Stimulated activated CD8-positive, alpha-beta memory T cell treated with anti-CD3 and anti-CD28 coated beads, Interleukin-4, amount 100 ng/mL, for 48 hours (primary cell): ENCODE measurements around the gene PPP1R17.
A peak's percentile ranks its signal among the peaks of the same experiment; 100 is the strongest.

Source experiments
- DNase-seq: peaks from one replicate; pipeline ENCODE4 v3.0.0-alpha.2; 2020

PPP1R17 gene

GRCh38 chr7:31702354-31702753 is 15.3 kb downstream of the PPP1R17 start:
- no peak for DNase-seq

GRCh38 chr7:31705377-31705776 is 18.4 kb downstream of the PPP1R17 start:
- no peak for DNase-seq

DNA sequence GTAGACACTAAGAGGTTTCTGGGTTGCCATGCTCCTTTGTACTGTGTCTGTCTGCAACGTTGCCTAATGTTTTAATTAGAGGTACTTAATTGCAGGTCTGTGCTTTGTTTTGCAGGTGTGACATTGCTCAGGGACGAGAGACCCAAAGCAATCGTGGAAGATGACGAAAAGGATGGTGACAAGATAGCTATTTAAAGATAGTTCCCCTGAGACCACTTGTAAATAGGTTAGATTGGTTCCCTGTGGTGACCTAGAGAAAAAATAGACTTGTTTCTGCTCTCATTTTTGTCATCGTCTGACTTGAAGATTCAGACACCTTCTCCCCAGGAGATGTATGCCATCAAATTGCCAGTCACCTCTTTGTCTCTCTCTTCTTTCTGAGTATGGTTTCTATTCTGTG is 20.1 kb downstream of the PPP1R17 start:
- DNase-seq, result no peak

DNA sequence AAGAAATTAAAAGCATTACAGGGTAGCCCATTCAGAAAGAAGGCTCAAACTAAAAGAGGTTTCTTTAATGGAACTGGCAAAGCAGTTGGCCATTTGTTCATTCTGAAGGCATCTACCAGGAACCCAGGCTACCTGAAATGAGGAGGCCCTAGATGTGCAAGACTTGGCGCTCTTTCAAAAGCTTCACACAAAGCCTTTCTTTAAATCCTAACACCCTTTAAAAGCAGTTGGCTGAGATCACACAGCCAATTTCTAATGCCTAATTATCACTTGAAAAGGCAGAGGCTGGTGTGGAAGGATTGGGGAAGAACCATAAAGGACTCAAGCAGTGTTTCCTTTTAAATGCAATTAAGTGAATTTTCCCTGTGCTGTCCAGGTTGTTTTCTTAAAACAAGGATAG is 23.2 kb downstream of the PPP1R17 start:
- DNase-seq, result no peak

DNA sequence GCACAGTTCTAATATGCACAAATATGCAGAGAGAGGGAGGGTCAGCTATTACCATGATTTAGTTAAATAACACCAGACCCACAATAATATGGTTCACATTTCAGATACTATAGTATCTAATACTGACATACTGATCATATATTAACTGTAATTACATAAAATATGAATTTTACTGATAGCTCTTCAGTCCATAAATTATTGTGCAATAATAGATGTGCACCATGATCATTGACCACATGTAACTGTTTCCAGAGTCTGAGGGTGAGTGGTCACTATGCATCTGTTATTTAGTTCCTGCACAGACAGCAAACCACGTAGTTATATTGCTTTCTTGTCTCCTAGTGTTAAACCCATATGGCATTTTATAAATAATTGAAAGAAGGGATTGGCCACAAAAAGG is 29.3 kb downstream of the PPP1R17 start:
- DNase-seq, result no peak

DNA sequence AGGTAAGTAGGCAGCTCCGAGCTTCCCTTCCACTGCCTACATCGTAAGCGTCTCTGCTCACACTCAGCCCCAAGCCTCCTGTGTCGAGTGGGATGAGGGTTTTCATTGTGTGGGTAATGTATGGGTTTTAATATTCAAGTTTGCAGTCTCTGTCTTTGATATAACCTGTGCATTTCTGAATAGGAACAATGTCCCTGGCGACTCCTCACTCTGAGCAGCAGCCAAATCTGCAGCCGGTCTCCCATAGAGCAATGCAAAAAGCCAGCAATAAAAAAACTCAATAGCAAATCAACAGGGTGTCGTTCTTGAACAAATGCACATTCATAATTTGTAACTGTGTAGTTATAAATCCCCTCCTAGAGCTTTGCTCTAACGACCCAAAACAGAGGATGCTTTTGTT is 33.4 kb downstream of the PPP1R17 start:
- DNase-seq, result no peak

DNA sequence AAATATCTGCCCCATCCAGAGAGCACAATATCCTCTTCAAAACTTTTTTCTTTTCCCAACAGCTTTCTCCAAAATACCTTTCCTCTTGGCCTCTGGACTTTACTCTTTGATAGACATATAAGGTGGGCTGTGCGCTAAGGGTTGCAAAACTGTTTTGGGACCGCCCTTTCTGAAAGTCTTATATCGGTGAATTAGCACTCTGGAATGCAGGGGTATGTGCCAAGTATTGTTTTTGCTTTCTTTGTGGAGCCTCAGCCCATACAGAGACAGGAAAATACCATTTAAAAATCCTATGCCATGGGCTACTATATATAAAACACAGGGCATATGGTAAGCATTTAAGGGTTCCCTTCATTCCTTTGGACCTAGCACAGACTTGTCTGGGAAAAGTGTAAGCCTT is 37.7 kb downstream of the PPP1R17 start:
- DNase-seq, result no peak

DNA sequence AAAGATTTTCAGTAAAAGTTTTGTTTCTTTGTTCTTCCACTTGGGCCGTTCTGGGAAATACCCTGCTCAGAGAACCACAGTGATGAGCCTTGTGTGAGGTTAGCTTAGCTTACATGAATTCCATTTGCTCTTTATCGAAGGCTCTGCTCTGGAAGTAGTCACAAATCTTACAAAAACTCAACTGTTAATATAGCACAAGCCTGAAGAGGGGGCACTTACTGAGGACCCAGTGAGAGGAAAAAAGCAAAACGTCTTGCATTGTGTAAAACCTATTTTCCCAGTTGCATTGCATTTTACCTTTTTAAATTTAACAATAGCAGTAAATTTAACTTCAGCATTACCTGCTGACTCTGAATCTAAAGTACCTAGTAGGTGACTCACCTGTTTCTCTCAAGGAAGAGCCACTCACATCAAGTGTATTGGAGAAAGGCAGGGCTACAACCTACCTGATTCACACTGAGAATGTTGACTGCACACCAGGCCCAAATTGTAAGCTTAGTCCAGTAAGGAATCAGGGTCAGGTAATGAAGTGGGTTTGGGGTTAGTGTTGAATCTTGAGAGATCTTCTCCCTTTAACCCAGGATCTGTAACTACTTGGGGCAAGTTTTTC is 42.3 kb downstream of the PPP1R17 start:
- DNase-seq, result no peak

GRCh38 chr7:31734456-31734855 is 47.4 kb downstream of the PPP1R17 start:
- DNase-seq, result no peak

DNA sequence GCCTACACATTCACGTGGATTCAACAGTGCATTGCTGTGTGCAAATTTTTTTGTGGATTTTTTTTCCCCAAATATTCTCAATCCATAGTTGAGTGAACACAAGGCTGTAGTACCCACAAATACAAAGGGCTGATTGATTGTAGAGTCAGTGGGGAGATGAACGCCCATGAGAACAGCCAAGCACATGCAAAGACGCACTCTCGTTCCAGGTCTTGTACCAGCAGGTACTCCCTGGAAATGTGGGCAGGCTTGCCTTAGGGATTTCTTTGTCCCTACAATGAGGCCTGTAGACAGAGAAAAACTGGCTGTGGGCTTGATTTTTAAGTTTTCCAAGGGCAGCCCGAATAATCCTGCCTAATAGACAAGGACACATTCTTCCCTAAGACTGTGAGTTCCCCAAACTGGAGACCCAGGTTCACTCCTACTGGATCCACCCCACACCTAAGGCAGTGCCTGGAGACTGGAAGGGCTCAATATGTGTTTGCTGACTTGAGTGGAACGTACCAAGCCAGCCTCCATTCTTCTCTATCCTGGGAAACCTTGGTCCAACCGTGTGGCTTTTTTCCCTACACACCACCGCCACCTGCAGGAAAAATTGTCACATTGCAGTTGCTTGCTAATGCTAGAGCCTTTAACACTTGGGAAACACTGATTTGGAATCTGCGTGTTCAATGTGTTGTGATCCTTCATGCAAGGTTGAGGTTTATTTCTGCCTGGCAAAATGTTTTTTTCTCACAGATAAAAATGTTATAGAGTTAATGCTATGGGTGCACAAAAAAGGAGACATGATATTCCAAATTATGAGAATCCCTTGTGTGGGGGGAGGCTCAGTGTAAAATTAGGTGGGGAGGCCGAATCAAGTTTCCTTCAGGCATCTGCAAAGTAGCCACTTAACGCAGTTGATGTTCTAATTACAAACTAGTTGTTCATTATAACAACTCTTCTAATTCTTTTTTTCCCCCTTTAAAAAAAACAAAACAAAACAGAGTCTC is 49.3 kb downstream of the PPP1R17 start:
- peak; percentile 39 for DNase-seq

- no peak for DNase-seq
Measured at GRCh38 chr7:31741852-31742251, 54.8 kb downstream of the PPP1R17 start.

DNA sequence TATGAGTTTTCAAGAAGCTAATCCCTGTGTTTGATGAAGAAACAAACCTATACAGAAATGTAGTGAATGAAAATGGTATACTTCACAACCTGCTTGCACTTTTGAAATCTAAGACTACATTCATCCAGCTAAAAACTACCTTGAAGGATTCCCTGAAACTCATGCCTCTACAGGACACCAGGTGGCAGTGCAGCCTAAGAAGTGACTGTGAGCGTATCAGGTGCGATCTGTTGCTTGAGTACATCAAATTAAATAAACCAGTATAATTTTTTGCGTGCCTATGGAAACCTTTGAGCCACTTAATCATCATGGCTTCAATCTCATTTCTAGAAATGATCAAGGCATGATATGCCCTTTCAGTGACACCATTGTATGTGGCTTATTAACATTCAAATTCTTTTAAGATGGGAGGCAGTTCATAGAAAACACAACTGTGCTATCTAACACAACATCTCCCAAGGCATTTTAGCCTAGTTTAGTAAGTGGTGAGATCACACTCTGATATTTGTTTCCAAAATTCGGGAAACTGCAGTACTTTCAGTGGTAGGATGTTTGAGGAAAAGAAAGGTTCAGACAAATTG is 57.4 kb downstream of the PPP1R17 start:
- DNase-seq, result peak; percentile 64

- DNase-seq, result no peak
Measured at GRCh38 chr7:31747553-31747952, 60.5 kb downstream of the PPP1R17 start.

DNA sequence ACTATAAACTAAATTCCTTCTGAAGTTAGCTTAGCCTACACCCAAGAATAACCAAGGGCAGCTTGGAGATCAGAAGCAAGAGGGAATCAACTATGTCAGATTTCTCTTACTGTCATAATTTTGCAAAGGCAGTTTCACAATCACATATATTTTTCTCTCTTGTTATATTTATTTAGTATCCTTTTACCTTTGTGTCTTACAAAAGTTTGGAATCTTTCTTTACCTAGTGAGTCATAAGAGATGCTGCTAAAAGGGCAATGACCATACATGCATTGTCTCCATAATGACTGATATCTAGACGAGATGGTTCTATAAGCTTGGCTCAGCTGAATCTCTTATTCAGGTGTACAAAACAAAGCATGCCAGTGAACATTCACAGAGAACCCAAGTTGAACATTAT is 61.1 kb downstream of the PPP1R17 start:
- DNase-seq, result no peak

DNA sequence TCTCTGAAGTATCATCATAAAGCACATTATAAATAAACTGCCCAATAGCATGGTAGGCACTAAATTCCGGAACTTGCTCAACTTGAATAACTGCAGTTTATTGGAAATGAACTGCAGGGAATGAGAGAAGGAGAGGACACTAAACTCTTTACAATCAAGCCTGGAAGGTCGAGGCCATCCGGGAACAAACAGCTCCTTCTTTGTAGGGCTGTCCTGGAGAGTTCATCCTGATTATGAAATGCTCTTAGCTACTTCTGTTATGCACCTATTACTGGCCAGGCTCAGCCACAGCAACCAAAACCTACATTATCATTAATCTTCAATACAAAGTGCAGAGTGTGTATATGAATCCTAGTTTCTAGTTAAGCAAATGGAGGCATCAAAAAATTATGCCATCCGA is 64.7 kb downstream of the PPP1R17 start:
- no peak for DNase-seq
